ENCODE results near the gene OR11A1. TPM values are rescaled to one million over a fixed set of nuclear protein-coding genes. Genes with fewer than 3 reads are reported as not detected.
"Not testable (repeated sequence)": the region's sequence is repeated elsewhere in the genome, so short reads cannot be mapped to it uniquely, and the experiment has no call there.

Gene OR11A1
- total RNA-seq, 1 experiment from 2014 or later = not detected

DNA sequence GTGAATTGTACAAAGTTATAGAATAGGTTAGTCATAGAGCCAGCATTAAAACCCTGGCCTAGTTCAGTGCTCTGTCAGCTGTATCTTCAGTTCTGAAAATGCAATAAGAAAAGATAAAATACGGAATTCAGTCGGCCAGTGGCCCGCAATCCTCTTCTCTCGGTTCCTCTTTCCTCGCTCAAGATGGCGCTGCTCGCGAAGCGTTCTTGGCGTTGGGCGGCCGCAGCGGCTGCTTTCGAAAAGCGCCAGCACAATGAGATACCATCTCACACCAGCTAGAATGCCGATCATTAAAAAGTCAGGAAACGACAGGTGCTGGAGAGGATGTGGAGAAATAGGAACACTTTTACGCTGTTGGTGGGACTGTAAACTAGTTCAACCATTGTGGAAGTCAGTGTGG is 20.1 kb downstream of the OR11A1 start:
- H3K4me1 ChIP-seq (ENCODE audit: insufficient read depth, low read length); H3T11ph ChIP-seq (ENCODE audit: low read length); H3K27me3 ChIP-seq (ENCODE audit: insufficient read depth, low read length); H4K8ac ChIP-seq (replicated peaks; ENCODE audit: insufficient read length, low read depth, low read length); H3K4me1 Mint-ChIP-seq; H2BK12ac ChIP-seq (ENCODE audit: insufficient read length, low read depth, low read length); H3K79me1 ChIP-seq (ENCODE audit: insufficient read depth, low read depth, low read length, poor library complexity, severe bottlenecking); H2BK20ac ChIP-seq (ENCODE audit: low read depth, low read length, poor library complexity, severe bottlenecking); H2BK5ac ChIP-seq (ENCODE audit: insufficient read length, low read length); H3K14ac ChIP-seq (ENCODE audit: insufficient read depth, low read length); H3K36me3 Mint-ChIP-seq (ENCODE audit: insufficient read depth in 1 of 3, low read depth in 3 of 3); H3K18ac ChIP-seq (ENCODE audit: insufficient read length, low read depth, low read length); H4K5ac ChIP-seq (ENCODE audit: insufficient read length, low read depth, low read length); H2AFZ ChIP-seq (ENCODE audit: low read length); H3K9ac ChIP-seq (ENCODE audit: extremely low read depth, insufficient read length, low read length); H3K4me3 Mint-ChIP-seq; H3K23me2 ChIP-seq (ENCODE audit: insufficient read length, low read depth, low read length, poor library complexity, severe bottlenecking); H3K9me3 Mint-ChIP-seq; H3K23ac ChIP-seq (ENCODE audit: insufficient read length, low read depth, low read length); H3K27ac ChIP-seq (ENCODE audit: insufficient read length, low read depth, low read length); H2BK120ac ChIP-seq (ENCODE audit: low read depth, low read length, poor library complexity, severe bottlenecking); H3K4me2 ChIP-seq (ENCODE audit: insufficient read depth, insufficient read length, low read length); H3K27ac Mint-ChIP-seq; H3K4ac ChIP-seq (ENCODE audit: low read depth, low read length); H2AK5ac ChIP-seq (ENCODE audit: insufficient read length, low read length); H3K56ac ChIP-seq (ENCODE audit: insufficient read length, low read depth, low read length); H3K79me2 ChIP-seq (ENCODE audit: insufficient read depth, low read length); H4K91ac ChIP-seq (ENCODE audit: insufficient read length, low read depth, low read length); H3K9me3 ChIP-seq (ENCODE audit: control insufficient read depth, low read depth, low read length); H4K20me1 ChIP-seq (ENCODE audit: control insufficient read depth, insufficient read depth, insufficient read length); H2BK15ac ChIP-seq (ENCODE audit: low read depth, low read length); H3K27me3 Mint-ChIP-seq (ENCODE audit: low read depth): not testable (repeated sequence)
- peak; percentile 52 for DNase-seq
- TF ChIP-seq, protein P1, sequence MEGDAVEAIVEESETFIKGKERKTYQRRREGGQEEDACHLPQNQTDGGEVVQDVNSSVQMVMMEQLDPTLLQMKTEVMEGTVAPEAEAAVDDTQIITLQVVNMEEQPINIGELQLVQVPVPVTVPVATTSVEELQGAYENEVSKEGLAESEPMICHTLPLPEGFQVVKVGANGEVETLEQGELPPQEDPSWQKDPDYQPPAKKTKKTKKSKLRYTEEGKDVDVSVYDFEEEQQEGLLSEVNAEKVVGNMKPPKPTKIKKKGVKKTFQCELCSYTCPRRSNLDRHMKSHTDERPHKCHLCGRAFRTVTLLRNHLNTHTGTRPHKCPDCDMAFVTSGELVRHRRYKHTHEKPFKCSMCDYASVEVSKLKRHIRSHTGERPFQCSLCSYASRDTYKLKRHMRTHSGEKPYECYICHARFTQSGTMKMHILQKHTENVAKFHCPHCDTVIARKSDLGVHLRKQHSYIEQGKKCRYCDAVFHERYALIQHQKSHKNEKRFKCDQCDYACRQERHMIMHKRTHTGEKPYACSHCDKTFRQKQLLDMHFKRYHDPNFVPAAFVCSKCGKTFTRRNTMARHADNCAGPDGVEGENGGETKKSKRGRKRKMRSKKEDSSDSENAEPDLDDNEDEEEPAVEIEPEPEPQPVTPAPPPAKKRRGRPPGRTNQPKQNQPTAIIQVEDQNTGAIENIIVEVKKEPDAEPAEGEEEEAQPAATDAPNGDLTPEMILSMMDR (conservative IDR thresholded peaks at IDR 0.05) = peak; percentile 55
- WGBS (ENCODE audit: extremely low coverage, insufficient read length, low lambda C conversion rate) = no CpG with 5 or more reads among the region's 18 CpGs
